Body of pancreas (tissue), 4 donors: ENCODE measurements around the gene APMAP.

Experiments
- POLR2A ChIP-seq, 3 donors: fragments of 450-650 bp; IDR thresholded peaks; one replicate each; pipeline ENCODE4 v1.6.1; 2016; ENCODE audit warnings: antibody characterized with exemption in 3 of 3, mild to moderate bottlenecking in 2 of 3
- TF ChIP-seq, protein P1 (sequence below), 7 experiments: fragments of 450-650 bp in 4 of 7; fragments of 200-600 bp in 3 of 7; sonication (generic) in 3 of 7; IDR thresholded peaks; one replicate each; pipeline ENCODE4 v1.5.1; 2016 to 2019; ENCODE audit warnings: antibody characterized with exemption in 7 of 7

DNA sequence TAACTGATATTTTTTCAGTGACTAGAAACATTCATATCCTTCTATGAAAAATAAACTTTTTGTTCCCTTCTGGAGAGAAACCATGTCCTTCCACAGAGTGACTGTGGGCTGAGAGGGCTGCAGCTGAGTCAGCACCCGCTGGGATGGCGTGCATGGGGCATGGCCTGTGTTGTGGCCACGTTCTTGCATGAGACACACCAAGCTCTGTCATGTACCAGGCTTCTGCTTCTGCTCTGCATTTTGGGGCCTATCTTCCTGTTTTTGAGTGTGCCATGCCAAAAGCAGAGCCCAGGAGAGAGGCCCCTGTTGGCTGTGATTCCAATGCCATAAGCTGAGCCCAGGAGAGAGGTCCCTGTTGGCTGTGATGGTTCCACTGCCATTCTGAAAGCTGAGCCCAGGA lies 10.8 kb downstream of the APMAP start:
- no peak for TF ChIP-seq POLR2A (IDR thresholded peaks at IDR 0.05)
- TF ChIP-seq, protein P1, sequence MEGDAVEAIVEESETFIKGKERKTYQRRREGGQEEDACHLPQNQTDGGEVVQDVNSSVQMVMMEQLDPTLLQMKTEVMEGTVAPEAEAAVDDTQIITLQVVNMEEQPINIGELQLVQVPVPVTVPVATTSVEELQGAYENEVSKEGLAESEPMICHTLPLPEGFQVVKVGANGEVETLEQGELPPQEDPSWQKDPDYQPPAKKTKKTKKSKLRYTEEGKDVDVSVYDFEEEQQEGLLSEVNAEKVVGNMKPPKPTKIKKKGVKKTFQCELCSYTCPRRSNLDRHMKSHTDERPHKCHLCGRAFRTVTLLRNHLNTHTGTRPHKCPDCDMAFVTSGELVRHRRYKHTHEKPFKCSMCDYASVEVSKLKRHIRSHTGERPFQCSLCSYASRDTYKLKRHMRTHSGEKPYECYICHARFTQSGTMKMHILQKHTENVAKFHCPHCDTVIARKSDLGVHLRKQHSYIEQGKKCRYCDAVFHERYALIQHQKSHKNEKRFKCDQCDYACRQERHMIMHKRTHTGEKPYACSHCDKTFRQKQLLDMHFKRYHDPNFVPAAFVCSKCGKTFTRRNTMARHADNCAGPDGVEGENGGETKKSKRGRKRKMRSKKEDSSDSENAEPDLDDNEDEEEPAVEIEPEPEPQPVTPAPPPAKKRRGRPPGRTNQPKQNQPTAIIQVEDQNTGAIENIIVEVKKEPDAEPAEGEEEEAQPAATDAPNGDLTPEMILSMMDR (IDR thresholded peaks at IDR 0.05): no peak
